Measurements from ENCODE around the gene SPP2.

The SPP2 gene

GRCh38 chr2:234047361-234047760 is 3.1 kb upstream of the SPP2 start:
- no peaks in the 10 kb centered on the region for H3K9me3 ChIP-seq (ENCODE audit: control insufficient read depth, low read length)
- H3K4me3 ChIP-seq (ENCODE audit: low read length) = no peak overlapping the region
- no peak overlapping the region for H3K9ac ChIP-seq (ENCODE audit: low read length)
- H3K27me3 ChIP-seq (ENCODE audit: control insufficient read depth, insufficient read depth, low read length) = no peaks in the 10 kb centered on the region
- no peaks in the 10 kb centered on the region for H3K36me3 ChIP-seq (ENCODE audit: control insufficient read depth, insufficient read depth, low read length)
- no peaks in the 10 kb centered on the region for H3K4me1 ChIP-seq (ENCODE audit: control insufficient read depth, insufficient read depth, low read length)

DNA sequence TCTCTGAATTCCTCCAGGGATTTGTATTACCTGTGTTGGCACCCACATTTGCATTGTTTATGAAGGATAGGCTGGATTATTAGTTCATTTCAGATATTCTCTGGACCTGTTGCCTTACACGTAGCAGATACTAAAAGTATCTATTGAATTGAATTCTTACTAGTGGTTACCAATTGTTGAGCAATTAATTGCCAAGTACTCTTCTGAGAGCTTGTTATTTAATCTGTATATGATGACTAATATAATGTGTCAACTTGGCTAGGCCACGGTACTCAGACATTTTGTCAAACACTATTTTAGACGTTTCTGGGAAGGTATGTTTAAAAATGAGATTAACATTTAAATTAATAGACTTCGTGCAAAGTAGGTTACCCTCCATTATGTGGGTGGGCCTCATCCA is 2.5 kb upstream of the SPP2 start:
- Histone ChIP-seq H3K9me3 (ENCODE audit: control insufficient read depth, low read length) (no peaks in the 10 kb centered on the region), H3K4me3 (ENCODE audit: low read length) (no peak overlapping the region), H3K9ac (ENCODE audit: low read length) (no peak overlapping the region), H3K4me1 (ENCODE audit: control insufficient read depth, insufficient read depth, low read length) (no peaks in the 10 kb centered on the region), H3K36me3 (ENCODE audit: control insufficient read depth, insufficient read depth, low read length) (no peaks in the 10 kb centered on the region), H3K27me3 (ENCODE audit: control insufficient read depth, insufficient read depth, low read length) (no peaks in the 10 kb centered on the region)

DNA sequence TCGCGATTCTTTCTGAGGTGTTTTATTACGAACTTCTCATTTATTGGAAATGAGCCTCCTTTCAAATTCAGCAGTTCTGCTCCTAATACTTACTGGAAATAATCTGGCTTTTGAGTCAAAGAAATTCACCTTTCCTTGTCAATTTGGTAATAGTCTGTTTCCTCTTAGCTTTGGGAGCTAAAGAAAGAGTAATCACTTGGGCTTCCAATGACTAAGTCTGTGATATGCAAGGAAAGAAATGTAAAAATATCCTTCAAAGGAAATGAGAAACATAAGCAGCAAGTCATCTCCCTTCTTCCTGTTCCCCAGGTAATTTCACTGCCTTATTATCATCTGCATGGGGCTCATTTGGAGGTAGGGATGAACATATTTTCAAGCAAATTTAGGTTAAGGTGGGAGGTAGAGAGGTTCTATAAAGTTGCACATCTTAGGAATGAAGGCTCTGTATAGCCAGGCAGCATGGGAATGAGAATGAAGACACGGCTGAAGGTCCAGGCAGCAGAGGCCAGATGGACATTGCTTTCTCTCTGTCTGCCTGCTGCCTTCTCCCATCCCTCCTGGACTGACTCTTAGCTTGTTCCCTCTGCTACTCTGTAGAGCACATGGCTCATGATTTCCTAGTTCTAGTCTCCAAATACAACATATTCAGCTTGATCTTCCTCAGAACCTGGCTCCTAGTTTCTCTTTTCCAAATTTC is 1.0 kb downstream of the SPP2 start:
- H3K27me3 ChIP-seq (ENCODE audit: control insufficient read depth, insufficient read depth, low read length) = no peaks in the 10 kb centered on the region
- no peaks in the 10 kb centered on the region for H3K9me3 ChIP-seq (ENCODE audit: control insufficient read depth, low read length)
- no peaks in the 10 kb centered on the region for H3K36me3 ChIP-seq (ENCODE audit: control insufficient read depth, insufficient read depth, low read length)
- no peak overlapping the region for H3K9ac ChIP-seq (ENCODE audit: low read length)
- no peak overlapping the region for H3K4me3 ChIP-seq (ENCODE audit: low read length)
- no peaks in the 10 kb centered on the region for H3K4me1 ChIP-seq (ENCODE audit: control insufficient read depth, insufficient read depth, low read length)

DNA sequence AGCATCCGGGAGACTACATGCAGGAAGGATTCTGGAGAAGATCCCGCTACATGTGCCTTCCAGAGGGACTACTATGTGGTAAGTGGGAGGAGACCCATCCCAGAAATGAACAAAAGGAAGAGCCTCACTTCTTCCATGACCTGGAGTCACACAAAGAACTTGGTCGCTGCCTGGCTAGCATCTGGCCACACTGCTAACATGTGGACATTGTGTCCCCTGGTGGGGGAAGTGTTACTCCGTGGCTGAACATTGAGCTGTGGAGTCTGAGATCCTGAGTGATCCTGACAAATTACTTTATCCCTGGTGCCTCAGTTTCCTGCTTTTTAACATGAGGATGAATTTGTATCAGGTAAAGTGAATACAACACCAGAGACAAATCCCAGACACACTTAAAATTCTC is 8.4 kb downstream of the SPP2 start:
- Histone ChIP-seq H3K4me1 (ENCODE audit: control insufficient read depth, insufficient read depth, low read length) (no peaks in the 10 kb centered on the region), H3K27me3 (ENCODE audit: control insufficient read depth, insufficient read depth, low read length) (no peaks in the 10 kb centered on the region), H3K4me3 (ENCODE audit: low read length) (no peak overlapping the region), H3K9ac (ENCODE audit: low read length) (no peak overlapping the region), H3K9me3 (ENCODE audit: control insufficient read depth, low read length) (no peaks in the 10 kb centered on the region), H3K36me3 (ENCODE audit: control insufficient read depth, insufficient read depth, low read length) (no peaks in the 10 kb centered on the region)

DNA sequence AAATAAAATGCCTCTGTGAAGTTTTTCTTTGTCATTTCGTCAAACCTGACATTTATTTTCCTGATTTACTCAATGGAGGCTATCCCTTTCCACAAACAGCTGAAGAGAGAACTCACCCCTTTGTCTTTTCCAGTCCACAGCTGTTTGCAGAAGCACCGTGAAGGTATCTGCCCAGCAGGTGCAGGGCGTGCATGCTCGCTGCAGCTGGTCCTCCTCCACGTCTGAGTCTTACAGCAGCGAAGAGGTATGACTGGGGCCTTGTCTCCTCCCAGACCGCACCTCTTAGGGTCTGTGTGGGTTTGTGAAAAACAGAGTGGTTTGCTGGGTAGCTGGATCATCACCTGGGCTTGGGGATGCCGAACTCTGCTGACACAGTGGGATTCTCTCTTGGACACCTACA is 9.7 kb downstream of the SPP2 start:
- Histone ChIP-seq H3K9me3 (ENCODE audit: control insufficient read depth, low read length) (no peaks in the 10 kb centered on the region), H3K4me1 (ENCODE audit: control insufficient read depth, insufficient read depth, low read length) (no peaks in the 10 kb centered on the region), H3K9ac (ENCODE audit: low read length) (no peak overlapping the region), H3K36me3 (ENCODE audit: control insufficient read depth, insufficient read depth, low read length) (no peaks in the 10 kb centered on the region), H3K27me3 (ENCODE audit: control insufficient read depth, insufficient read depth, low read length) (no peaks in the 10 kb centered on the region), H3K4me3 (ENCODE audit: low read length) (no peak overlapping the region)

- H3K9me3 ChIP-seq (ENCODE audit: control insufficient read depth, low read length) = no peaks in the 10 kb centered on the region
- H3K4me1 ChIP-seq (ENCODE audit: control insufficient read depth, insufficient read depth, low read length) = no peaks in the 10 kb centered on the region
- H3K36me3 ChIP-seq (ENCODE audit: control insufficient read depth, insufficient read depth, low read length) = no peaks in the 10 kb centered on the region
- no peak overlapping the region for H3K4me3 ChIP-seq (ENCODE audit: low read length)
- no peaks in the 10 kb centered on the region for H3K27me3 ChIP-seq (ENCODE audit: control insufficient read depth, insufficient read depth, low read length)
- H3K9ac ChIP-seq (ENCODE audit: low read length) = no peak overlapping the region
Observed at GRCh38 chr2:234061624-234062257, 11.2 kb downstream of the SPP2 start.

DNA sequence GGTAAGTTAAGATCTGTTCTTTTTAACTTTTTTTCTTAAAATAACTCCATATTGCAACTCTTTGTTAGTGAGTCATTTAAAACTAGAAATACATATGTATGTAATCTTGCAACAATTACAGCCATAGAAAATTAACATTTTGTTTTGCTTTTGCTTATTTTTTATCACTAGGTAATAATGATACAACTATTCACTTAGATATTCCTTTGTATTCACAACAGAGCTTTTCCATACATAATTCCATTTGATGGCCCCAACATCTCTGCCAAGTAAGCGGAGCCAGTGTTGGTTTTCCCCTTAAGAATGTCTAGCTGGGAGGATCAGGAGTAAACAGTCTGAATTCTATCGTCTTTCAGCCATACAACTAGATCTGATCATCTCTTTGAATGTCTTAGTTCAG is 16.1 kb downstream of the SPP2 start:
- Histone ChIP-seq H3K9me3 (ENCODE audit: control insufficient read depth, low read length) (no peaks in the 10 kb centered on the region), H3K36me3 (ENCODE audit: control insufficient read depth, insufficient read depth, low read length) (no peaks in the 10 kb centered on the region), H3K27me3 (ENCODE audit: control insufficient read depth, insufficient read depth, low read length) (peaks cover 3% of the 10 kb centered on the region), H3K4me3 (ENCODE audit: low read length) (no peak overlapping the region), H3K4me1 (ENCODE audit: control insufficient read depth, insufficient read depth, low read length) (no peaks in the 10 kb centered on the region), H3K9ac (ENCODE audit: low read length) (no peak overlapping the region)

DNA sequence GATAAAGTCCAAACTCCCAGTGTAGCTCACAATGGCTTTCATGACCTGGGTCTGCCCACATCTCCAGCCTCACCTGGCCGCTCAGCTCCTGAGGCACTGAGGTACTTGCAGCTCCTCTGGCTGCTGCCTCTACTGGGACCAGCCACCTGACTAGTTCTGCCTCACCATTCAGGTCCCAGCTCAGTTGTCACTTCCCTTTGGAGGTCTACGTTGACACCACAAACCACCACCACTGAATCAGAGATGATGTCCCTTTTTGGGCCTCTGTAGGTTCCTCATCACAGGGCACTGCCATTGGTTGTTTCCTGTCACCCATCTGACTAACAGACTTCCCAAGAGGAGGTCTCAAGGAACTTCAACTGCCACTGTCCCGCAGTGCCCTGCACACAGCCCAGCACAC is 21.2 kb downstream of the SPP2 start:
- Histone ChIP-seq H3K4me1 (ENCODE audit: control insufficient read depth, insufficient read depth, low read length) (peaks cover 8% of the 10 kb centered on the region), H3K27me3 (ENCODE audit: control insufficient read depth, insufficient read depth, low read length) (peaks cover 6% of the 10 kb centered on the region), H3K4me3 (ENCODE audit: low read length) (no peak overlapping the region), H3K9me3 (ENCODE audit: control insufficient read depth, low read length) (no peaks in the 10 kb centered on the region), H3K36me3 (ENCODE audit: control insufficient read depth, insufficient read depth, low read length) (no peaks in the 10 kb centered on the region), H3K9ac (ENCODE audit: low read length) (no peak overlapping the region)

DNA sequence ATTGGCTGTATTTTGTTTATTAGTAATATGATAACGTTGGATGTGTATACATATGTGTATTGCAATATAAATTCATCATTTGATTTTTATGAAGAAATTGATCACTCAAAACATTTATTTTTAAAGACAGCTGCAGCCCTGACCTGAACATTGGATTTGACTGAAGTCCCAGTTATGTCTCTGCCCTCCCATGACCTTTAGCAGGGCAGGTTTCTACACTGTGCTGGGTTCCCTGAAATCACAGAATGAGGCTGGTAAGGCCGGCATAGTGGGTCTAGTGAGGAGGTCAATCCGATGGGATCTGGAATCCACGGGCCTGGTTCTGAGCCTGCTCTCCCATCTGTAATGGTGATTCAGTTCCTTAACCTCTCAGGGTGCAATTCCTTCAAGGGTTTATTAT is 22.0 kb downstream of the SPP2 start:
- H3K4me1 ChIP-seq (ENCODE audit: control insufficient read depth, insufficient read depth, low read length) = peaks cover 10% of the 10 kb centered on the region
- H3K27me3 ChIP-seq (ENCODE audit: control insufficient read depth, insufficient read depth, low read length) = peaks cover 3% of the 10 kb centered on the region
- H3K36me3 ChIP-seq (ENCODE audit: control insufficient read depth, insufficient read depth, low read length) = no peaks in the 10 kb centered on the region
- no peaks in the 10 kb centered on the region for H3K9me3 ChIP-seq (ENCODE audit: control insufficient read depth, low read length)
- H3K4me3 ChIP-seq (ENCODE audit: low read length) = no peak overlapping the region
- H3K9ac ChIP-seq (ENCODE audit: low read length) = no peak overlapping the region

DNA sequence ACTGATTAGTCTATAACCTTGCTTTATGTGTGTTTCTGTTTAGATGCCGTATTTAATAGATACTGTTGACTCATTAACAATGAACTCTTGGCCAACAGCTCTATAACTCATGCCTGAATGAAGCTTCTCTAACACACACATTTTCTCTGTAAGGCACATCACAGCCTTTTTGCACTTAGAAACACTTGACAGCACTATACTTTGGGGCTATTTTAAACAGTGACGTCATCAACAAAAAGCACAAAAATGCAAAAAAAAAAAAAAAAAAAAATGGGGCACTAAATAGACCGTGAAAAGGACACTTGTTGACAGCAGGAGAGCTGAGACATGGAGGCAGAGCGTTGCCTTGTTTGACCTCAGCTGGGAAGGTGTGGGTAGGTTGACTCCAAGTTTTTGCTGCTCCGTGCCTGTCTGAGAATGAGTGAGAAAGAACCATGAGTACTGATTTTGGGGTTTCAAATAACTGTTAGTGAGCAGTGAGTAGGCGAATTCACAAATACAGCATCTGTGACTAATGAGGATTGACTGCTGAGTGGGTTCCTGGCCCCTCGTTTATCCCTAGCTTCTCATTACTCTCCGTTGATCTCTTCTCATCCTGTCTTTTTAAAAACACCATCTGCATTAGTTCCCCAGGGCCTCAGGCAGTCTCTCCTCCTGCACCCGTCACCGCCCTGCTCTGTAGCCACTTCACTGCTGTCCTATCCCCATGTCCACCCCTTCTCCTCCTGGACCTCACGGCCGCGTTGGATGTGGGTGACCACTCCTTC is 24.4 kb downstream of the SPP2 start:
- H3K9me3 ChIP-seq (ENCODE audit: control insufficient read depth, low read length) = no peaks in the 10 kb centered on the region
- H3K36me3 ChIP-seq (ENCODE audit: control insufficient read depth, insufficient read depth, low read length) = no peaks in the 10 kb centered on the region
- peaks cover 3% of the 10 kb centered on the region for H3K27me3 ChIP-seq (ENCODE audit: control insufficient read depth, insufficient read depth, low read length)
- H3K4me1 ChIP-seq (ENCODE audit: control insufficient read depth, insufficient read depth, low read length) = peaks cover 10% of the 10 kb centered on the region
- H3K9ac ChIP-seq (ENCODE audit: low read length) = no peak overlapping the region
- no peak overlapping the region for H3K4me3 ChIP-seq (ENCODE audit: low read length)

GRCh38 chr2:234075518-234075915 is 25.0 kb downstream of the SPP2 start:
- peaks cover 10% of the 10 kb centered on the region for H3K4me1 ChIP-seq (ENCODE audit: control insufficient read depth, insufficient read depth, low read length)
- H3K9ac ChIP-seq (ENCODE audit: low read length) = no peak overlapping the region
- no peak overlapping the region for H3K4me3 ChIP-seq (ENCODE audit: low read length)
- no peaks in the 10 kb centered on the region for H3K36me3 ChIP-seq (ENCODE audit: control insufficient read depth, insufficient read depth, low read length)
- H3K9me3 ChIP-seq (ENCODE audit: control insufficient read depth, low read length) = no peaks in the 10 kb centered on the region
- H3K27me3 ChIP-seq (ENCODE audit: control insufficient read depth, insufficient read depth, low read length) = peaks cover 3% of the 10 kb centered on the region

GRCh38 chr2:234075947-234076346 is 25.4 kb downstream of the SPP2 start:
- H3K4me1 ChIP-seq (ENCODE audit: control insufficient read depth, insufficient read depth, low read length) = peaks cover 10% of the 10 kb centered on the region
- no peak overlapping the region for H3K9ac ChIP-seq (ENCODE audit: low read length)
- H3K9me3 ChIP-seq (ENCODE audit: control insufficient read depth, low read length) = no peaks in the 10 kb centered on the region
- no peaks in the 10 kb centered on the region for H3K36me3 ChIP-seq (ENCODE audit: control insufficient read depth, insufficient read depth, low read length)
- no peak overlapping the region for H3K4me3 ChIP-seq (ENCODE audit: low read length)
- peaks cover 3% of the 10 kb centered on the region for H3K27me3 ChIP-seq (ENCODE audit: control insufficient read depth, insufficient read depth, low read length)

All from mucosa of stomach (tissue), 1 donor.